CD14-positive monocyte (primary cell): Measurements from ENCODE around the gene ISLR2. TPM values are rescaled to one million over a fixed set of nuclear protein-coding genes. Genes with fewer than 3 reads are reported as not detected.

Experiments
- DNase-seq, 3 donors: peaks; one replicate each; pipeline ENCODE4 v3.0.0-alpha.2; 2011 to 2022
- H2AFZ ChIP-seq: 2 replicates; pipeline ENCODE4 v1.6.0; 2012; ENCODE audit warnings: mild to moderate bottlenecking, low read depth, low read length, inconsistent platforms; ENCODE audit not compliant: insufficient read depth, poor library complexity, severe bottlenecking
- H3K27ac ChIP-seq, 2 donors: 1 replicate in 1 of 2; 2 replicates in 1 of 2; pipeline ENCODE4 v1.5.1; 2012 to 2013; ENCODE audit warnings: low read length in 2 of 2, control low read depth in 1 of 2, inconsistent platforms in 1 of 2, low read depth in 1 of 2, mild to moderate bottlenecking in 1 of 2
- H3K27me3 ChIP-seq, 2 donors: one replicate each; pipeline versions ENCODE4 v1.6.0 to v1.6.1; 2011 to 2013; ENCODE audit warnings: low read length in 2 of 2; ENCODE audit not compliant: control insufficient read depth in 2 of 2, insufficient read depth in 2 of 2
- H3K36me3 ChIP-seq, 2 donors: replicated peaks in 1 of 2; 1 replicate in 1 of 2; 2 replicates in 1 of 2; pipeline versions ENCODE4 v1.5.1 to v1.6.1; 2012 to 2013; ENCODE audit warnings: low read length in 2 of 2, control low read depth in 1 of 2, inconsistent platforms in 1 of 2, mild to moderate bottlenecking in 1 of 2; ENCODE audit not compliant: insufficient read depth in 2 of 2, control insufficient read depth in 1 of 2
- H3K4me1 ChIP-seq, 2 donors: 1 replicate in 1 of 2; 2 replicates in 1 of 2; pipeline versions ENCODE4 v1.5.1 to v1.6.1; 2012 to 2013; ENCODE audit warnings: low read length in 2 of 2, control low read depth in 1 of 2, inconsistent platforms in 1 of 2, mild to moderate bottlenecking in 1 of 2, moderate library complexity in 1 of 2; ENCODE audit not compliant: insufficient read depth in 2 of 2, control insufficient read depth in 1 of 2
- H3K4me2 ChIP-seq: replicated peaks from 2 replicates; pipeline ENCODE3; 2012; ENCODE audit warnings: low read length, moderate library complexity, mild to moderate bottlenecking; ENCODE audit not compliant: poor library complexity, severe bottlenecking; ENCODE audit errors: extremely low read depth
- H3K4me3 ChIP-seq, 3 experiments: fragments of 200-600 bp in 1 of 3; sonication (generic) in 1 of 3; replicated peaks in 1 of 3; 1 replicate in 2 of 3; 2 replicates in 1 of 3; pipeline ENCODE4 v1.5.1; 2011 to 2013; ENCODE audit warnings: low read length in 3 of 3, mild to moderate bottlenecking in 3 of 3, control low read depth in 2 of 3, low read depth in 2 of 3, inconsistent platforms in 1 of 3, moderate library complexity in 1 of 3
- H3K79me2 ChIP-seq: 2 replicates; pipeline ENCODE4 v1.6.0; 2012; ENCODE audit warnings: mild to moderate bottlenecking, control low read depth, inconsistent platforms, low read length, moderate library complexity; ENCODE audit not compliant: insufficient read depth
- H3K9ac ChIP-seq: 2 replicates; pipeline ENCODE4 v1.6.0; 2017; ENCODE audit warnings: low read length, mild to moderate bottlenecking; ENCODE audit not compliant: insufficient read depth, poor library complexity, severe bottlenecking
- H3K9me3 ChIP-seq, 2 donors: replicated peaks in 1 of 2; 1 replicate in 1 of 2; 2 replicates in 1 of 2; pipeline versions ENCODE4 v1.5.1 to v1.6.1; 2012 to 2013; ENCODE audit warnings: low read length in 2 of 2, control low read depth in 1 of 2; ENCODE audit not compliant: control insufficient read depth in 1 of 2, insufficient read depth in 1 of 2
- H4K20me1 ChIP-seq: 2 replicates; pipeline ENCODE4 v1.6.0; 2012; ENCODE audit warnings: mild to moderate bottlenecking, low read length, control low read depth, moderate library complexity; ENCODE audit not compliant: insufficient read depth
- H3K27ac Mint-ChIP-seq, 7 donors: one replicate each; pipeline ENCODE4 v1.8.0; 2020; ENCODE audit warnings: mild to moderate bottlenecking in 7 of 7, mixed read lengths in 7 of 7, moderate library complexity in 6 of 7, inconsistent platforms in 2 of 7
- H3K27me3 Mint-ChIP-seq, 3 donors: one replicate each; pipeline ENCODE4 v1.8.0; 2021 to 2022; ENCODE audit warnings: low read depth in 3 of 3, mild to moderate bottlenecking in 3 of 3, mixed read lengths in 3 of 3, moderate library complexity in 3 of 3, inconsistent platforms in 1 of 3
- H3K36me3 Mint-ChIP-seq, 2 donors: one replicate each; pipeline ENCODE4 v1.8.0; 2020; ENCODE audit warnings: mixed read lengths in 2 of 2, inconsistent platforms in 1 of 2, mild to moderate bottlenecking in 1 of 2
- H3K4me1 Mint-ChIP-seq: one replicate; pipeline ENCODE4 v1.8.0; 2020; ENCODE audit warnings: mild to moderate bottlenecking, mixed read lengths
- H3K4me3 Mint-ChIP-seq, 2 donors: one replicate each; pipeline ENCODE4 v1.8.0; 2020; ENCODE audit warnings: mild to moderate bottlenecking in 2 of 2, mixed read lengths in 2 of 2, moderate library complexity in 1 of 2
- H3K9me3 Mint-ChIP-seq, 7 donors: one replicate each; pipeline ENCODE4 v1.8.0; 2020 to 2022; ENCODE audit warnings: mixed read lengths in 7 of 7, mild to moderate bottlenecking in 6 of 7, moderate library complexity in 6 of 7, inconsistent platforms in 2 of 7
- CTCF ChIP-seq: fragments of 200-600 bp; IDR thresholded peaks from one replicate; pipeline ENCODE4 v1.8.0; 2022; ENCODE audit warnings: antibody characterized with exemption, mild to moderate bottlenecking
- WGBS: methylation state at CpG from one replicate; pipeline ENCODE4 v1.1.5; 2013; ENCODE audit warnings: missing lambda C conversion rate; ENCODE audit not compliant: insufficient coverage; 5-methylcytosine and 5-hydroxymethylcytosine counted together
- intact Hi-C, 2 donors: fragments of 100-400 bp; cut with micrococcal nuclease; formaldehyde crosslinking; loops; one replicate each; pipeline versions ENCODE4 v1.15.0 to v1.15.1; 2023
- polyA plus RNA-seq, 3 donors: library from polyadenylated mRNA; depleted of rRNA in 1 of 3; unstranded in 2 of 3; stranded (reverse) in 1 of 3; fragments of 300-500 nt in 2 of 3; fragments of >200 nt in 1 of 3; fragmentation: Illumina TruSeq in 2 of 3; gene quantifications; 1 replicate in 2 of 3; 2 replicates in 1 of 3; pipeline ENCODE4 v1.2.3, GENCODE V29; 2012 to 2021

ISLR2 gene
- polyA plus RNA-seq, 3 donors: not detected

DNA sequence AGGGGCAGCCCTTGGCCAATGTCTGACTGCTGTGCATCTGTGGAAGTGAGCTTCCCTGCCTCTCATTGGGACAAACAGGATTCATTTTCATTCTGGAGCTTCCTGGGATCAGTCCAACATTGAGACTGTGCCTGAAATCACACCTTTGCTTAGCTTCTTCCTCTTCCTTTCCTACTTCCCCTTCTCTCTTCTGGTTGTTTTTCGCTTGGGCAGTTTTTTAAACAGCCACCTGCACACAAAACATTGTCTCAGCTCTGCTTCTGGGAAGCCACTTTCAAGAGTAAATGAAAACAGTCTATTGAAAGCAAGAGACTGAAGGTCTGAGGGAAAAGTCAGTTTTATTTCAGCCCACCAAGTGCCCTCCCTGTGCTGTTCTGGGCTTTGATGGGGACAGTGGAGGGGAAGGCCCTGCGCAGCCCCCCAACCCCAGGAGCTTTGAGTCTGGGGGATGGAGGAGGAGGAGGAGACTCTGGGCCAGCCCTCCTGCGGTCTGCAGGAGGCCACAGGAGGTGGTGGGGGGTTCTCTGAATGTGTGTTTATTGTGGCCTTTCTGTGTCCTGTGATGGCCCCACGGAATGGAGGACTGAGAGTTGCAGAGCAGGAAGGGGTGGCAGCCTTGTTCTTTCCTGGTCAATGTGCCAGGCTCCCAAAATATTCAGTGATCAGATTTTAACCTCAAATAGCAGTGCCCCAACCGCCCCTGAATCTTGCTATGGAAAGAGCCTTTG, 7.8 kb upstream of the ISLR2 start:
- H3K4me1 Mint-ChIP-seq: peaks cover under 1% of the 10 kb centered on the region
- H3K9ac ChIP-seq: no peak overlapping the region

GRCh38 chr15:74123131-74123429, 7.3 kb upstream of the ISLR2 start:
- WGBS: 0% methylated on average over 3 of the region's 4 CpGs
- intact Hi-C loops: no loop called here
- peaks cover 5% of the 10 kb centered on the region in 2 donors for H3K4me1 ChIP-seq
- H3K4me3 ChIP-seq: no peak overlapping the region
- Mint-ChIP-seq H3K4me3 (no peak overlapping the region), H3K27ac (no peak overlapping the region), H3K4me1 (peaks cover 4% of the 10 kb centered on the region), H3K36me3 (no peaks in the 10 kb centered on the region), H3K9me3 (peaks cover 0 to 5% (median 1%) of the 10 kb centered on the region in 7 donors), H3K27me3 (peaks cover 37 to 52% (median 47%) of the 10 kb centered on the region in 3 donors)
- H3K9ac ChIP-seq: no peak overlapping the region
- TF ChIP-seq CTCF: no peak
- no peak overlapping the region for H3K4me2 ChIP-seq
- no peaks in the 10 kb centered on the region for H3K36me3 ChIP-seq
- H3K9me3 ChIP-seq: peaks cover 0 to 4% of the 10 kb centered on the region in 2 donors
- no peak overlapping the region for H2AFZ ChIP-seq
- H3K27me3 ChIP-seq: peaks cover 5 to 25% of the 10 kb centered on the region in 2 donors
- no peaks in the 10 kb centered on the region for H4K20me1 ChIP-seq
- no peak for DNase-seq
- no peak overlapping the region for H3K27ac ChIP-seq
- no peaks in the 10 kb centered on the region for H3K79me2 ChIP-seq

More for the DNA sequence above, 7.8 kb upstream of the ISLR2 start:
- H3K27me3 ChIP-seq: peaks cover 0 to 20% of the 10 kb centered on the region in 2 donors
- intact Hi-C loops: no loop called here
- H3K9me3 Mint-ChIP-seq: peaks cover 0 to 6% (median 2%) of the 10 kb centered on the region in 7 donors
- H2AFZ ChIP-seq: no peak overlapping the region
- no peaks in the 10 kb centered on the region for H3K36me3 ChIP-seq
- no peak overlapping the region for H3K4me3 ChIP-seq
- H3K79me2 ChIP-seq: no peaks in the 10 kb centered on the region
- peaks cover 0 to under 1% of the 10 kb centered on the region in 2 donors for H3K4me1 ChIP-seq
- 36% methylated on average over 3 of the region's 5 CpGs for WGBS
- no peak for TF ChIP-seq CTCF
- no peak for DNase-seq
- no peaks in the 10 kb centered on the region for H3K9me3 ChIP-seq
- no peak overlapping the region for H3K4me3 Mint-ChIP-seq
- H3K4me2 ChIP-seq: no peak overlapping the region
- no peaks in the 10 kb centered on the region for H3K36me3 Mint-ChIP-seq
- H4K20me1 ChIP-seq: no peaks in the 10 kb centered on the region
- peaks cover 32 to 47% (median 42%) of the 10 kb centered on the region in 3 donors for H3K27me3 Mint-ChIP-seq
- no peak overlapping the region for H3K27ac Mint-ChIP-seq
- no peak overlapping the region for H3K27ac ChIP-seq
